Measurements from ENCODE around the gene PLEKHM2.
"Not testable (repeated sequence)": the region's sequence is repeated elsewhere in the genome, so short reads cannot be mapped to it uniquely, and the experiment has no call there.

- TF ChIP-seq CTCF (IDR thresholded peaks at IDR 0.05; ENCODE audit: borderline replicate concordance, extremely low read depth, low read length, poor library complexity, severe bottlenecking); EZH2 (IDR thresholded peaks at IDR 0.05; ENCODE audit: borderline replicate concordance, low read depth, low read length, severe bottlenecking): not testable (repeated sequence)
Observed at GRCh38 chr1:15699321-15699720, 15.2 kb downstream of the PLEKHM2 start.

Measured in DND-41 (cell line).